ENCODE results near the gene GRIA3.

The GRIA3 gene

DNA sequence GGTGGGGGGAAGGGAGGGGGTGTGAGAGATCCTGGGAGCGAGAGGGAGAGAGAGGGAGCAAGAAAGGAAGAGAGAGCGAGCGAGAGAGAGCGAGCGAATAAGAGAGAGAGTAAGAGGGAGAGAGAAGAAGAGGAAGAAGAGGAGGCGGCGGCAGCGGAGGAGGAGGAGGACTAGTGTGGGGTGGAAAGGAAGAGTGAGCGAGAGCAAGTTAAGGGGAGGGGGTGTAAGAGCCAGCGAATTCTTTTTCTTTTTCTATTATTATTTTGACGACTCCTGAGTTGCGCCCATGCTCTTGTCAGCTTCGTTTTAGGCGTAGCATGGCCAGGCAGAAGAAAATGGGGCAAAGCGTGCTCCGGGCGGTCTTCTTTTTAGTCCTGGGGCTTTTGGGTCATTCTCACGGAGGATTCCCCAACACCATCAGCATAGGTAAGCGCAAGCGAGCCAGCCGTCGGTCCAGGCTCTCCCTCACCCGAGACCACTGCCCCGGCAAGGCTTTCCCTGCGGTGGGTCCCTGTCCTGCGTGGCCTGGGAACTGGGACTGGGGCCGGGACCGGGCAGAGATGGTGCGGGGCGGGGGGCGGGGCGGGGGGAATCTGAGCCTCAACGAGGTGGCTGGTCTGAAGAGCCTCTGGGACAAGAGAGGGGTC, at the start of gene GRIA3:
TSS of gene GRIA3 (plus strand) at position 60 of the 647 bp plus-strand sequence. CDS start at position 318, 258 bp downstream.
- no peak for DNase-seq

- DNase-seq, result no peak
Observed at GRCh38 chrX:123138473-123138872, 45.6 kb upstream of the GRIA3 start.

DNA sequence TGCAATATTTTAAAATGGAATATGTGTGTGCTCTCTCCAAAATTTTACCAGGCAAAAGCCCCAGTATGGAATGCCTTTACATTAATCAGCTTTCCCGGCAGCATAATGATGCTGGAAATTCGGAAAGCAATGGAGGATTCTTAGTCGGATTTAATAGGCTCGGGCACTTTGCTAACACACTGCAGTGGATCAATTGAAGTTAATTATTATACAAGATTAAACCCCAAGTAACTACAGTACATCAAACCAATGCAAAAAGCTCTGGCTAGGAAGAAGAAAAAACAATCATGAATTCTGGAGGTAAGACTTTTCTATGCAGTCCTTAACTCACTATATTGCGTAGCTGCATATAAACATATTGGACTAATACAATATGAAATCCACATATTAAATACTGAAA, 43.6 kb upstream of the GRIA3 start:
- DNase-seq, result no peak

DNA sequence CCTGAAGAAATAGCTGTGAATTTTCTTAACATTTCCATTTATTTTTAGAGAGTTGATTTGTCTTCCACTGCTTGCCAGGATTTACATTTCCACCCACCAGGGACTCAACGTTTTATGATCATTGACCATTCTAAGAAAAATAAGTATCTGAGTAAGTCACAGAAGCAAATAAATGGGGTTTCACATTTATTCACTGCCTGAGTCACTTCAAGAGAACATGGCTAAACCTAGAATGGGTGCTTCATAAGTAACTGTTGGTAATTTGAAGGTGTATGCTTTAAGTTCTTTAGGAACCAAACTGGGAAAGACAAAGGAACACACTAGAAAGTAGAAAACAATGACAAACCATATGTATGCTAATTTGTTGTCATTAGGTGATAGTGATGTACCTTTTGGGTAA, 43.2 kb upstream of the GRIA3 start:
- DNase-seq, result no peak

DNA sequence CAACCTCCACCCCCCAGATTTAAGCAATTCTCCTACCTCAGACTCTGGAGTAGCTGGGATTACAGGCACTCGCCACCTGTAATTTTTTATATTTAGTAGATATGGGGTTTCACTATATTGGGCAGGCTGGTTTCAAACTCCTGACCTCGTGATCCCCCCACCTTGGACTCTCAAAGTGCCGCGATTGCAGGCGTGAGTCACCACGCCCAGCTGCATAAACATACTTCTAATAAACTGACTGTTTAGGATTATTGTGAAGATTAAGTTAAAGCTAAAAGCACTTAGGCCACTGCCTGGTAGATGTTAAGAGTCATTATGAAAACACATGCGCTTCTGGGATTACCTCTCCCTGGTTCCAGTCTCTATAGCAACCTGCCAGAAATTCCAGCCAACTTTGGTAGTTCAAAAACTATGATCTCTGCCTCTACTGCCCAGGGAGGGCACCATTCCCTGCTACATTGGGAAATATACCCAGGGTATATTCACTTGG, 30.2 kb upstream of the GRIA3 start:
- no peak for DNase-seq

GRCh38 chrX:123155327-123155726, 28.8 kb upstream of the GRIA3 start:
- no peak for DNase-seq

DNA sequence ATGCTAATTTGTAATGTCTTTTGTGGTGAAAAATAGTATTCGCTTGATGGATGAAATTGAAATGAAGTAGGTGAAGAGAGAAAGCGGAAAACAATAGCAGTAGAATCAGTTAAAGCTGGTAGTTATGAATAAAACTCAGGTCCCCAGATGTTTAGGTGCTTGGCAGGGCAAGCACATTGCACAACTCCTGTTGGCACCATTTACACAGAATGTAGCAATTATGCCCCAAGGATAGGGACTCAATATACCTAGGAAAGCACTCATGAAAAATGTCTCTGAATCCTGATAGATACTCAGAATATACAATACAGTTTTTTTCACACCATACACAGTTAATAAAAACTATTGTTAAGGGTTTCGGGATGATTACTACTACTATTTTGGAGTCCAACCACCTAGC, 26.5 kb upstream of the GRIA3 start:
- no peak for DNase-seq

DNA sequence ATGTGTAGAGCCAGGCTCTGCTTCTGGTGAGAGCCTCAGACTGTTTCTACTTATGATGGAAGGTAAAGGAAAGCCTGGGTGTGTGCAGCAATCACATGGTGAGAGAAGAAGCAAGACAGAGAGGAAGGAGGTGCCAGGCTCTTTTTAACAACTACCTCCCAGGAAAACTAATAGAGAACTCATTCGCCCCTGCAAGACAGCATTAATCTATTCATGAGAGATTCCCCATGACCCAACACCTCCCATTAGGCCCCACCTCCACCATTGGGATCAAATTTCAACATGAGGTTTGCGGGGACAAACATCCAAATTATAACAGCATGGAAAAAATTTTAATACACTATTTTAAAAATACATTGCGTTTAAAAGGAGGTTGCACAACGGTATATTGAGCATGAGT, 24.7 kb upstream of the GRIA3 start:
- no peak for DNase-seq

- DNase-seq, result no peak
Observed at GRCh38 chrX:123167621-123168020, 16.5 kb upstream of the GRIA3 start.

GRCh38 chrX:123169247-123169901, 14.7 kb upstream of the GRIA3 start:
- no peak for DNase-seq

- DNase-seq, result no peak
Observed at GRCh38 chrX:123170546-123170945, 13.5 kb upstream of the GRIA3 start.

DNA sequence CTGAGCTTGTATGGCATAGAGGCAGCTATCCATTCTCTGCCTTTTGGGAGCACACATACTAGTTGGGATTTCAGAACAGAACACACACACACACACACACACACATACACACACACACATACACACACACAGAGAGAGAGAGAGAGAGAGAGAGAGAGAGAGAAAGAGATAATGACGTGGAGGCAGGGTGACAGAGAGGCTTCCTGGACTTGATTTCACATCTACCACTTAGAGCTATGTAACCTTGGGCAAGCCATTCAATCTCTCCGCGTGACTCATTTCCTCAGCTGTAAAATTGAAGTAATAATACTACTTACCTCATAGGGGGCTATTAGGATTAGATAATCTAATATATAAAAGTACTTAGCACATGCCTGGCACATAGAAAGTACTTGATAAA, 12.3 kb upstream of the GRIA3 start:
- DNase-seq, result no peak

DNA sequence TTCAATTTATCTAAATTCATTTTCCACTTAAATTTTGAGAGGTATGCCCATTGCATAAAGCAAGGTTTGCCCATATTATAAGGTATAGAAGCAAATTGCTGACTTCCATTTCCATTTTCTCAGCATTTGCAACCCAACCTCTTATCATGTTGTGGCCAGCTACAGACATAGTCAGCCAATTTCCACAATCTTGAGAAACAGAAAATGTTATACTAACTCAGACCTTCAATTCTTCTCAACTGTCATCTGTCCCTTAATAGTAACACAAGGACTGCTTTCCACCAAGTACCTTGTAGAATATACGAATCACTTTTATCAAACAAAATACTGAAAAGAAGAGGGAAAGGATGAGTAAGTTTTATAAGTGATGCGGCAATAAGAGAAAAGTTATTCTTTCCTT, 11.2 kb upstream of the GRIA3 start:
- no peak for DNase-seq

DNA sequence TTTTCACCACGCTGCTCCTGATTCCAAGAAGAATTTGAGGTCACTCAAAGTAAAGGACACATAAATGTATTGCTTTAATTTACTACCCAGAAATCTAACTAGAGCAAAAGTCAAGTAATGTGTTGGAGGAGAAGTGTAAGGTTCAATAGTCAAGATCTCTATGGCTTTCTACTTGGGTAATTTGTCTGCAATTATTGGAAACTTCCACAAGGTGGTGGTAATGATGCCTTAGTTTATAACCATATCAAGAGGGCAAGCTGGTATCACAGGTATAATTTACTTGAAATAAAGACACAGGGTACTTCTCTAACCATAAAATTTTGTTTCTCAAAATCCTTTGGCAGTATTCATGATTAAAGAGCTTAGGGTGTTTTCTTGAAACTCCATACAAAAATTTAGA, 10.2 kb upstream of the GRIA3 start:
- no peak for DNase-seq

DNA sequence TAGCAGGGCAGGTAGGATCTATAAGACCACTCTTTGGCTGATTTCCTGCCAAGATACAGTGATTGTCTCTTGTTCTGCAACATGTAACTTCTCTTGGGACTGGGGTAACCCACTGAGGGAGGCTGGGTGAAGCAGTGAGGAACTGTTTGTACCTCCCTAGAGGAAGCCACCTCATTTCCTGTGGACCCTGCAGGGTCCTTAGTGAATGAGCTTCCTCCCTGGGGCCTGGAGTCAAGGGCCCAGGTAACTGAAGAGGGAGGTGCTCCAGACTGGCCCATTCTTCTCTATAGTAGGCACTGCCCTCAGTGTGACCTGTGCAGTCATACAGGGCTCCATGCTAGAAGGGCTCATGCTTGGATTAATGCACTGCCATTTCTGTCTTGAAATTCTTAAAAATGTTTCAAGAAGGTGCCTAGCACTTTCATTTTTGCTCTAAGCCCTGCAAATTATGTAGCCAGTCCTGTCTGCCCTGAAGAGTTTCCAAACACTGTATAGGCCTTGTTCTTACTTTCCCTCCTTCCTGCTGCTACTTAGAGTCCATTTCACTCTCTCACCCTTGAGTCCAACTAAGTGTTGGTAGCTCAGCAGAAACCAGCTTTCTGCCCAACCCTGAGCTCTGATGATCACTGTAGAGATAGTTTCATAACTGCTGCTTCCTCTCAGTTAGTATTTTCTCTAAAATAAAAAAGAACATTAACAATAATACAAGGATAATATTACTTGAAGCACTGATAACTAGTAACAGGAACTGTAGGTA, 8.5 kb upstream of the GRIA3 start:
- no peak for DNase-seq

- DNase-seq, result no peak
Observed at GRCh38 chrX:123181233-123181914, 2.7 kb upstream of the GRIA3 start.

- no peak for DNase-seq
Observed at GRCh38 chrX:123184866-123185276, 793 bp downstream of the GRIA3 start.

DNA sequence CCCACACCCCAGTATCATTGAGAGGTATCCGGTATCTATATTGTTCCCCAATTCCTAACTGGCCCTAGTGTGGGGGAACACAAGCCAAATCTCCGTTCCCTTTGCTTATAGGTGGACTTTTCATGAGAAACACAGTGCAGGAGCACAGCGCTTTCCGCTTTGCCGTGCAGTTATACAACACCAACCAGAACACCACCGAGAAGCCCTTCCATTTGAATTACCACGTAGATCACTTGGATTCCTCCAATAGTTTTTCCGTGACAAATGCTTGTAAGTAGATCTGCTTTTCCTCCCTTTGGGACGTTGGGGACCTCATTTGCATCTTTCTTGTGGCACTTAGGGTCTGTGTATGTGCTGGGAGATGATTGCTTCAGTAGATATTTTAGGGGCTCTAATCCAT, 1.6 kb downstream of the GRIA3 start:
- DNase-seq, result no peak

GRCh38 chrX:123186801-123187200, 2.7 kb downstream of the GRIA3 start:
- DNase-seq, result no peak

DNA sequence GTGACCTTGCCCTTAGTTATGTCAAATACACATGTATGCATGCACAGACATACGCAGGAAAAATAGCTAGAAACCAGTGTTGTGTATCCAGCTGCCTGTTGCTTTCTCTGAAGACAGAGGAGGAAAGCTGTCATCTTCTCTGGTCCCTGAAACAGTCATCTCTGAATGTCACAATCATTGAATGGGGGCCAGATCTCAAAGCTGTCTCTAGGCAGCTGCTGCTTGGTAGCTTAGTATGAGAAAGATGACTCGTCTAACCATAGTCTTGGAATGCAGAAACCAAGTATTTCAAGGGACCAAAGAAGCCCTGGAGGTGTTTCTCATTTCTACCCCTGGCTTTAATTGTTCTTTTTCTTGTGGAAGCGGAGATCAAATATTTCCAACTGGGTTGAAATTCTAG, 4.0 kb downstream of the GRIA3 start:
- no peak for DNase-seq

DNA sequence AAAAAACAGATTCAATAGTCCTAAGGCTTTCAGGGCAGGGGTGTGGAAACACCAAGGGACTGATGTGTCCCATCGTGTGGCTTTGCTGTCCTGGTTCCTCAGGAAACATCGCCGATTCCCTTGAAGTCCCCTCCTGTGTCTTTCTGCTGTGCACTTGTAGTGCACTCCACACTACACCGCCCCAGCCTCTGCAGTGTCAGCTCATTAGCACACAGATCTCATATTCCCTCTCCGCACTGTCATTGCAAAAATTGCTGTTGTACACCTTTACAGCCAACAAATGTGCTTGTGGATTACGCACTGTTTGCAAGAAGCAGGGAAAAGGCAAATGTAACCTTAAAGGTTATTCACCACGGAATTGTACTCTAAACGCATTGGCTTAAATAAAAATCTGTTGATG, 5.3 kb downstream of the GRIA3 start:
- DNase-seq, result no peak

DNA sequence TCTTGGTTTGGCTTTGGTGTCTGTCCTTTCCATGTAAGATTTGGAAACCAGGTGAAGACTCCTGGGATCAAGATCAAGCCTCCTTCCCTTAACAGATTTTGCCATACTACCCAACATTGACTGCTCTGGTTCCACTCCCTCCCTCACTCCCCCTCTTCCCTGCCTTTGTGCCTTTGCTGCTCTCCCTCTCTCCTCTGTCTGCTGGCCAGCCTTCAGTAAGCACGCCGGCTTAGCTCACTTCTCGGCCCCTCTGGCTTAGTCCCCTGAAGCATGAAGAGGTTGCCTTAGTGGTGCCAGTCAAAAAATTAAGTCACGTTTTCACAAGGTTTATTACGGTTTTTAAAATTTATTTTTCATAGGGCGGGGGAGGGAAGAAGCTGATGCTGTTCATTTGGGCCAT, 6.0 kb downstream of the GRIA3 start:
- no peak for DNase-seq

DNA sequence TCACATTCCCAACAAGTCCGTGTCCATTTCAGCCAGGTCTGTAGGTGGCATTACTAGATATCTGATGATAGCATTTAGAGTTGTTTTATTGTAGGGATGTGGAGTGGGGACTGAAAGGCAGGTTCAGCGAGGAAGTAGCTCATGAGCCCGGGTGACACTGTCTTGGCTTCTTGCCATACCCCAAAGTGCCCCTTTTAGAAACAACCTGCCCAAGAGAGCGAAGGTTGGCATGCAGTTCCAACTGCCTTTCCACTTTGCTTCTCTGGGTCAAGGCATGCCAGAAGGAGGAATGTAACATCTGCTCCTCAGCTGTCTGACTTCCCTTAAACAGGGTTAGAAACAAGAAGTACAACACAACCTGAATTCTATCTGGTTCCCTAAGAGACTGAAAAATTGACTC, 9.0 kb downstream of the GRIA3 start:
- no peak for DNase-seq

DNA sequence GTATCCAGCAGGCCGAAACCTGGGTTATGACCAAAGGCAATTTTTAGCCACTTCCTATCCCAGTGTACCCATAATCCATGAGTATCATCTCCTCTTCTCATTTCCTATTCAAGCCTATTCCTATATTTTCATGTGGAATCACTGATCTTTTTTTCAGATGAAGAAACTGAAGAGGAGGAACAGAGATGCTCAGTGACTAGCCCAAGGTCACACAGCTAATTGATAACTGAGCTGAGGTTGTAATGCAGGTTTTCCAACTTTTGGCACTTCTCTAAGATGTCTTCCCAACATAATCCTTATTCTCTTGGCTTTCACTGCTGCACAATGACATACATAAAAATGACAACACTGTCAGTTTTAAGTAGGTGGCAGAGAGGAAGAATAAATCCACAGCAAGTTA, 15.3 kb downstream of the GRIA3 start:
- DNase-seq, result no peak

Measured in activated CD4-positive, CD25-positive, alpha-beta regulatory T cell treated with anti-CD3 and anti-CD28 coated beads, Interleukin-2, amount 50 U/mL, for 72 hours (primary cell).